GM10248 (cell line): ENCODE results near the gene GPRASP2.
A peak's percentile ranks its signal among the peaks of the same experiment; 100 is the strongest.

ENCODE experiments used
- CTCF ChIA-PET: fragments of 300-600 bp; sonication (Branson Sonifier 250); formaldehyde crosslinking; extraction: SDS; loops from one replicate; lab custom pipeline; 2021; ENCODE audit warnings: antibody characterized with exemption; lab: Yijun Ruan, JAX
- POLR2A ChIA-PET: fragments of 350-650 bp; sonication (Branson Sonifier 250); formaldehyde crosslinking; extraction: SDS; loops from one replicate; lab custom pipeline; 2020; ENCODE audit warnings: antibody characterized with exemption; lab: Yijun Ruan, JAX
- DNase-seq: peaks from one replicate; pipeline ENCODE4 v3.0.0; 2012; ENCODE audit errors: extremely low spot score
- TF ChIP-seq, protein P1 (sequence below): IDR thresholded peaks from 2 replicates; pipeline ENCODE4 v1.5.1; 2012; ENCODE audit warnings: mild to moderate bottlenecking, low read depth; ENCODE audit errors: extremely low read depth, missing control alignments, control extremely low read depth

Gene GPRASP2

GRCh38 chrX:102696306-102696705, 15.9 kb upstream of the GPRASP2 start:
- no peak for DNase-seq
- ChIA-PET POLR2A (no interaction called here), CTCF (no interaction called here)
- TF ChIP-seq, protein P1, sequence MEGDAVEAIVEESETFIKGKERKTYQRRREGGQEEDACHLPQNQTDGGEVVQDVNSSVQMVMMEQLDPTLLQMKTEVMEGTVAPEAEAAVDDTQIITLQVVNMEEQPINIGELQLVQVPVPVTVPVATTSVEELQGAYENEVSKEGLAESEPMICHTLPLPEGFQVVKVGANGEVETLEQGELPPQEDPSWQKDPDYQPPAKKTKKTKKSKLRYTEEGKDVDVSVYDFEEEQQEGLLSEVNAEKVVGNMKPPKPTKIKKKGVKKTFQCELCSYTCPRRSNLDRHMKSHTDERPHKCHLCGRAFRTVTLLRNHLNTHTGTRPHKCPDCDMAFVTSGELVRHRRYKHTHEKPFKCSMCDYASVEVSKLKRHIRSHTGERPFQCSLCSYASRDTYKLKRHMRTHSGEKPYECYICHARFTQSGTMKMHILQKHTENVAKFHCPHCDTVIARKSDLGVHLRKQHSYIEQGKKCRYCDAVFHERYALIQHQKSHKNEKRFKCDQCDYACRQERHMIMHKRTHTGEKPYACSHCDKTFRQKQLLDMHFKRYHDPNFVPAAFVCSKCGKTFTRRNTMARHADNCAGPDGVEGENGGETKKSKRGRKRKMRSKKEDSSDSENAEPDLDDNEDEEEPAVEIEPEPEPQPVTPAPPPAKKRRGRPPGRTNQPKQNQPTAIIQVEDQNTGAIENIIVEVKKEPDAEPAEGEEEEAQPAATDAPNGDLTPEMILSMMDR, result no peak

GRCh38 chrX:102697494-102697893, 14.8 kb upstream of the GPRASP2 start:
- POLR2A ChIA-PET, result no interaction called here

GRCh38 chrX:102708900-102709299, 3.3 kb upstream of the GPRASP2 start:
- DNase-seq, result no peak
- TF ChIP-seq, protein P1, result no peak
- ChIA-PET CTCF (no interaction called here), POLR2A (no interaction called here)

More at GRCh38 chrX:102697494-102697893, 14.8 kb upstream of the GPRASP2 start:
- TF ChIP-seq, protein P1, result no peak
- CTCF ChIA-PET, result no interaction called here
- DNase-seq, result no peak

DNA sequence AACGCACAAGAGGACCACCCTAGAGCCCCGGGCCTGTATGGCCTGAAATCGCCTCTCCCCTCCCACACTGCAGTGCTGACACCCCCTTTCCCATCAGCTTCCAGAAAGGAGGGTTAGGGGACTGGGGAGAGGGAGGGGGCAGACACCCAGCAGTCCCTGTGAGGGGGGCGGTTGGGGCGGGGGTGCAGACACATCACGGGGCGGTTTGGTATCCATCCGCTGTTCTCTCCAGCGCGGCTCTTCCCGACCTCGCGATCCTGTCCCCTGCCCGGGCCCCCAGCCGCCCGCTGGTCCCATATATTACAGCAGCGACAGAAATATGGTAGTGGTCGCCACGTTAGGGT, 404 bp upstream of the GPRASP2 start:
- TF ChIP-seq, protein P1, result no peak
- POLR2A ChIA-PET, result no interaction called here

DNA sequence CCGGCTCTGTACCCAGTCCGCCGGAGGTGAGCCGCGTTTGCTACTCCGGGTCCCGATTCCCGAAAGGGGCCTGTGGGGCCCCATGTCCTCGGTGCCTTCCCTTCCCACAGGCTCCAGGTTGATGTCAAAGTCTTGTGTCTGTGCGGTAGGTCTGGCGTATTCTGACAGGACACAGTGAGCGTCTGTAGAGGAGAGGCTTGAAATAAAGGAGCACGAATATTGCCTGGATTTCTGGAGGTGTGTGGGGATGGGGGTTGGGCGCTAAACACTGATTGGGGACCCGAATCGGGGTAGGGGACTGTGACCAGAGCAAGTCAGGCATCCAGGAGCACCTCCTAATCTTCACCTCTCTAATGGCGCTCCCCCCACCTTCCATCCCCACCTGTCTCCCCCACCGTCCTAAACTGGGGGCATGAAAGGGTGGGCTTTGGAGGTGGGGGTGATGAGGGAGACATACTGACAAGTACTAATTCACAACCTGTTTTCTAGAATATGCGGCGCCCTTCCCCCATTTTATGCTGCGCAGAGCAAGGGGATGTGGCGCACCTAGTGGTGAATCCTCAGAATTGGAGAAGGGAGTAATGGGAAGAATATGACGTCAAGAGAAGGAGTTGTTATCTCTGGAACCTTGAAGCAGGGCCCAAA, 855 bp downstream of the GPRASP2 start:
- CTCF ChIA-PET, result no interaction called here
- POLR2A ChIA-PET, result no interaction called here
- no peak for DNase-seq
- TF ChIP-seq, protein P1, result peak; percentile 24

More for the DNA sequence above, 404 bp upstream of the GPRASP2 start:
- no peak for DNase-seq
- CTCF ChIA-PET, result no interaction called here

DNA sequence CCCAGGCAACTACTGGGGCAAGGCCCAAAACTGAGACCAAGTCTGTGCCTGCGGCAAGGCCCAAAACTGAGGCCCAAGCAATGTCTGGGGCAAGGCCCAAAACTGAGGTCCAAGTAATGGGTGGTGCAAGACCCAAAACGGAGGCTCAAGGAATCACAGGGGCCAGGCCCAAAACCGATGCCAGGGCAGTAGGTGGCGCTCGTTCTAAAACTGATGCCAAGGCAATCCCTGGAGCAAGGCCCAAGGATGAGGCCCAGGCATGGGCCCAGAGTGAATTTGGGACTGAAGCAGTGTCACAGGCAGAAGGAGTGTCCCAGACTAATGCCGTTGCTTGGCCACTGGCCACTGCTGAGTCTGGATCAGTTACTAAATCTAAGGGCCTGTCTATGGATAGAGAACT, 2.7 kb downstream of the GPRASP2 start:
- no peak for DNase-seq
- ChIA-PET POLR2A (no interaction called here), CTCF (no interaction called here)
- TF ChIP-seq, protein P1, result no peak
